KOPT-K1 (cell line): Measurements from ENCODE around the gene CBFA2T3.
"Not testable (repeated sequence)": the region's sequence is repeated elsewhere in the genome, so short reads cannot be mapped to it uniquely, and the experiment has no call there.

Experiments used
- H3K27ac ChIP-seq: fragments of 200-600 bp; sonication (generic); 2 replicates; pipeline ENCODE4 v1.5.1; 2016; ENCODE audit warnings: antibody characterized with exemption, mild to moderate bottlenecking, low read depth, low read length; ENCODE audit not compliant: poor library complexity, severe bottlenecking
- H3K36me3 ChIP-seq: fragments of 200-600 bp; sonication (generic); 2 replicates; pipeline ENCODE4 v1.5.1; 2017; ENCODE audit warnings: antibody characterized with exemption, mild to moderate bottlenecking, low read length, moderate library complexity; ENCODE audit not compliant: insufficient read depth
- H3K9me3 ChIP-seq: fragments of 200-600 bp; sonication (generic); 2 replicates; pipeline ENCODE4 v1.5.1; 2017; ENCODE audit warnings: antibody characterized with exemption, low read length, mild to moderate bottlenecking; ENCODE audit not compliant: insufficient read depth, poor library complexity, severe bottlenecking

Gene CBFA2T3

DNA sequence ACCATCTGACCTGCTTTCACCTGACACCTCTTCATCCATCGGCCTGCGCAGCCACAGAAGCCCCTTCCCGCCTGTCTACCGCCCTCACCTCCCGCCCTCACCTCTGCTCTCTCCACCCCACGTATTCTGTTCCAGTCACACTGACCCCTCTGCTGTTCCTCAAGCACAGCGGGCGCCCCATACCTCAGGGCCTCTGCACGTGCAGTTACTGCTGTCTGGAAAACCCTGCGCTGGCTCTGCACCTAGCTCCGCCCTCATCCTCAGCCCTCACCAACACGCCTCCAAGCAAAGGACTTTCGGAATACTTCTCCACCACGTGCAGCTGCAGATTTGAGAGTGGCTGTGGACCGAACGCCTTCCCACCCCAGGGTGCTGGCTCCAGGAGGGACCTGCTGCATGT lies 85.9 kb downstream of the CBFA2T3 start:
- Histone ChIP-seq H3K27ac (no peak overlapping the region), H3K9me3 (peaks cover 5% of the 10 kb centered on the region), H3K36me3 (peaks cover 93% of the 10 kb centered on the region)

- not testable (repeated sequence) for H3K9me3 ChIP-seq, H3K27ac ChIP-seq
- peaks cover 93% of the 10 kb centered on the region for H3K36me3 ChIP-seq
These were observed 87.2 kb downstream of the CBFA2T3 start for GRCh38 chr16:88889702-88890352.

DNA sequence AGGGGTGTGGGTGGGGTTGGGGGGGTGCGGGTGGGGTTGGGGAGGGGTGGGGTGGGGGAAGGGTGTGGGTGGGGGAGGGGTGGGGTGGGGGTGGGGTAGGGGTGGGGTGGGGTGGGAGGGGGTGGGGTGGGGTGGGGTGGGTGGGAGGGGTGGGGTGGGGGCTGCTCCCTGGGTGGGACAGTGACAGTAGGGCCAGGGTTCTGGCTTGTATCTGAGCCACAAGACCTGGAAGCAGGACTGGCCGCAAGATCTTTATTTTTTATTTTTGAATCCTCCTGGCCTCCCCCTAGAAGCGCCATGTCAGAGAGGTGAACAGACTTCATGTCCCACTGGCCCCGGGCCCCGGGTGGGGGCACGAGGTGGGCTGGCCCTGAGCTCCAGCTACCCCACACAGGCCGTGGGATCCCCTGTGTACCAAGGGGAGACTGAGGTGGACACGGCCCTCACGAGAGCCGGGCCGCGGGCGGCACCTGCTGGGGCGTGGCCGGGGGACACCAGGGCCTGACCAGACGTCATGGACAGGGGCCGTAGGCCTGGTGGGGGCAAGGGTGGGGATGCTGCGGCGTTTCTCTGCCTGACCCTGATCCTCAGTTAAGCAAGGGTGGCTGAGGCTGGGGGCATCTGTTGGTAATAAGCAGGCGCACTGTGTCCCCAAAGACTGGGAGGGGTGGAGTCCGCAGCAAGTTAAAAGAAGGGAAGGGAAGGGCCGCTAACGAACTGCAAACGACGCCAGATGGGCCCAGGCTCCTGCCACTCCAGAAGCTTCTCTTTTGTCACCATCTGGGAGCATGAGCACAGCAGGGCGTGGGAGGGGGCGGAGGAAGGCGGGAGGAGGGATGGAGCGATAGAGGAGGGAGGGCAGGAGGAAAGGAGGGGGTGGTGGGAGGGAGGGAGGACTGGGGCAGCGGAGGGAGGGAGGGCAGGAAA lies 88.3 kb downstream of the CBFA2T3 start:
- H3K36me3 ChIP-seq, result peaks cover 96% of the 10 kb centered on the region
- H3K27ac ChIP-seq, result no peak overlapping the region

GRCh38 chr16:88888057-88888456 lies 89.0 kb downstream of the CBFA2T3 start:
- H3K27ac ChIP-seq, result no peak overlapping the region
- peaks cover 5% of the 10 kb centered on the region for H3K9me3 ChIP-seq
- H3K36me3 ChIP-seq, result peaks cover 96% of the 10 kb centered on the region

More for the DNA sequence above, 88.3 kb downstream of the CBFA2T3 start:
- H3K9me3 ChIP-seq, result peaks cover 5% of the 10 kb centered on the region

GRCh38 chr16:88886845-88887521 lies 90.0 kb downstream of the CBFA2T3 start:
- H3K36me3 ChIP-seq, result peaks cover 96% of the 10 kb centered on the region
- H3K27ac ChIP-seq, result no peak overlapping the region
- peaks cover 5% of the 10 kb centered on the region for H3K9me3 ChIP-seq

DNA sequence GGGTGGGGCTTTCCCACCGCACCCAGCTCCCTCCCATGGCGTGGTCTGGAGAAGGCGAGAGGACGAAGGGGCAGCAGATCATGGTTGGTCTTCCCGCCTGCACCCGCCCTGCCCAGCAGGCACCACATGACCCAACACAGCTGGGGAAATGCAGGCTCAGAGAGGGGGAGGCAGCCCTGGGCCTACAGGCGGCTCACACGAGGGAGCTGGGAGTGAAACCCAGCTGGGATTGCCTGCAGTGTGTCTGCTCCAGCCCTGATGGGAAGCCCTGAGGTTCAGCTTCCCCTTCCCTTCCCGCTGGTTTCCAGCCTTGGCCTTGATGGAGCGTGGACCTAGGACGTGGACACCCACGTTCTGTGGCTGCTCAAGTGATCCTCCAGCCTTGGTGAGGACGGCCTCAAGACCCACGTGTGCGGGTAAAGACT lies 90.6 kb downstream of the CBFA2T3 start:
- peaks cover 96% of the 10 kb centered on the region for H3K36me3 ChIP-seq

GRCh38 chr16:88885693-88886280 lies 91.2 kb downstream of the CBFA2T3 start:
- Histone ChIP-seq H3K27ac (no peak overlapping the region), H3K36me3 (peaks cover 96% of the 10 kb centered on the region), H3K9me3 (no peaks in the 10 kb centered on the region)

More for the DNA sequence above, 90.6 kb downstream of the CBFA2T3 start:
- Histone ChIP-seq H3K27ac (no peak overlapping the region), H3K9me3 (peaks cover 5% of the 10 kb centered on the region)

GRCh38 chr16:88884569-88885271 lies 92.3 kb downstream of the CBFA2T3 start:
- H3K27ac ChIP-seq, result no peak overlapping the region
- no peaks in the 10 kb centered on the region for H3K9me3 ChIP-seq
- peaks cover 96% of the 10 kb centered on the region for H3K36me3 ChIP-seq

DNA sequence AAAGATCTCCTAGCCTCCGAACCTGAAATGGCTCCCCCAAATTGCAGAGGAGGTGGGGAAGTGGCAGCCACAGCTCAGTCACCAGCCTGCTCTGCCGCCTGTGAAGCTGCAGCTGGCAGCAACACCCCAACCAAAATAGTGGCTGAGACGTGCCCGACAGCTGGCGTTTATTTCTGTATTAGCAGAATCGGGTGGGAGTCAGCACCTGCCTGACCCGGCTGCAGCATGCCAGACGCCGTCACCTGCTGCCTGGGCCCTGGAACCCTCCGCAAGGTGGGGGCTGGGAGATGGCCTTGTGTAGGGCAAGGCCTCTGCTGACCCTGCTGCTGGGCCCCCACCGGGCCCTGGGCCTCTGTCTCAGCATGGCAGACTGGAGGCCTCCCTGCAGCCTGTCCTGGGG lies 93.1 kb downstream of the CBFA2T3 start:
- H3K36me3 ChIP-seq, result peaks cover 97% of the 10 kb centered on the region
- no peaks in the 10 kb centered on the region for H3K9me3 ChIP-seq
- no peak overlapping the region for H3K27ac ChIP-seq

GRCh38 chr16:88883117-88883895 lies 93.7 kb downstream of the CBFA2T3 start:
- H3K36me3 ChIP-seq, result peaks cover 99% of the 10 kb centered on the region
- no peaks in the 10 kb centered on the region for H3K9me3 ChIP-seq
- H3K27ac ChIP-seq, result no peak overlapping the region

DNA sequence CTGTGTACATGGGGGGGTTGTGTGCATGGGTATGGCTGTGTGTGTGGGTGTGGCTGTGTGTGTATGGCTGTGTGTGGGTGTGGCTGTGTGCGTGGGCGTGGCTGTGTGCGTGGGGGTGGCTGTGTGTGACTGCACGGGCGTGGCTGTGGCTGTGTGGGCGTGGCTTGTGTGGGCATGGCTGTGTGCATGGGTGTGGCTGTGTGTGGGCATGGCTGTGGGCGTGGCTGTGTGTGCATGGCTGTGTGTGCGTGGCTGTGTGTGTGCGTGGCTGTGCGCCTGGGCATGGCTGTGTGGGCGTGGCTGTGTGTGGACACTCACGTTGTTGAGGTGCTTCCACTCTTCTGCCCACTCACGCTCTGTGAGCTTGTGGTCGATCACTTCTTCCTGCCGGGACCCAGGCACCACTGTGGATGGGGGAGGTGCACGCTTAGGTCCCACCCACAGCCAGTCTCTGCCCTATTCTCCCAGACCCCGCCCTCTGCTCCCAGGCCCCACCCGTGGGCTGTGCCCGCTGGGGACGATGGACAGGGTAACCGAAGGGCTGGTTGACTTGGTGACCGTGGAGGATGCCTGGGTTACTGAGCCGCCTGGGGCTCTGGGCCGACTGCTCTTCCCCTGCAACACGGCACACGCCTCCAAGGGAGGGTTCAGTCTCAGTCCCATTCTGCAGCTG lies 94.5 kb downstream of the CBFA2T3 start:
- Histone ChIP-seq H3K36me3 (peaks cover 100% of the 10 kb centered on the region), H3K9me3 (no peaks in the 10 kb centered on the region), H3K27ac (no peak overlapping the region)

DNA sequence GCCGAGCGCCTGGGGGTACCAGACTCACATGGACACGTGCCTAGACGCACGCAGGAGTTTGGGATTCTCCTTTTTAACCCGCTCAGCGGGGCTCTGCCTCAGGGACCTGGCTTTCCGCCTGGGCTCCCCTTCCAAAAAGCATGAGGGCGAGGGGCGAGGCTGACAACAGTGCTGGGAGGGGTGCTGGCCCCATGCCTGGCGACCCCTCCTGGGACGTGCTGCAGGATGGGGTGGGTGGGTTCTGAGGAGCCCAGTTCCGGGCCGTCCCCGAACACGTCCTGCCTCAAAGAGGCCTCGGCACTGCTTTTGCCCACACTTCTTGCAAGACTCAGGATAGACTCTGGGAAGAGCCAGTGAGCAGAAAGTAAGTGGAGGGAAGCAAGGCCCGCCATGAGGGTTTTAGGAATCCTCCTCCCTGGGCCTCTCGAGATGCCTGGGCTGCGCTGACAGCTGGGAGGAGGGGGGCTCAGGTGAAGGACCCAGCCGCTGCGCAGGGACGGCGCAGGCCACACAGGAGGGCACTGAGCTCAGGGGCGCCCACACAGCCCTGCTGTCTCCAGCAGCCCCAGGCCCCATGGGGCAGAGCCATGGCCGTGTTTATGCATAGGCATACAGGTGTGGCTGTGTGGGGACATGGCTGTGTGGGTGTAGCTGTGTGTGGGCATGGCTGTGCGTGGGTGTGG lies 95.2 kb downstream of the CBFA2T3 start:
- Histone ChIP-seq H3K36me3 (peaks cover 100% of the 10 kb centered on the region), H3K27ac (no peak overlapping the region), H3K9me3 (no peaks in the 10 kb centered on the region)

DNA sequence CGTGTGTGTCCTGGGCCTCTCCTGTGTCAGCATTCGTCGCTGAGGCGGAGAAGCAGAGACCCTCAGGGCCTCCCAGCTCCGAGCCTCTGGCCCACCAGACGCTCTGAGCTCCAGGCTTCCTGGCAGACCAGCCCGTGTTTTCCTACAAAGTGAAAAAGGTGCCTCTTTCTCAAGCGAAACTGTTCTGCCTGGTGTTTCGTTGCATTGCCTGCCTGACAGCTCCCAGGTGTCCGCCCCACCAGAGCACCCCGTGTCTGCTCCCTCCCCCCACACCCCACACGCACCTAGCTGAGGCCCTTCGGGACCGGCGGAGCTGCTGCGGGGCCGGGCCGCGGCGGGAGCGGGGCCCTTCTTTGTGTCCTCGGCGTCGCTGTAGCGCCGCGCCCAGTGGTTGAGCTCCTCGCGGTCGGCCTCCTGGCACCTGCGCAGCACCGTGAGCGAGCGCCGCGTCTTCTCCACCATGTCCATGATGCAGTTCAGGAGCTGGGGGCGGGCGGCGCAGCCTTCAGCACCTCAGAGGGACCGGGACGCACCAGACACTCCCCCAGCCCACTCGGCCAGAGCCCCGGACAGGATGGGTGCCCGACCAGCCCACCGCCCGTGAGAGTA lies 95.9 kb downstream of the CBFA2T3 start:
- Histone ChIP-seq H3K9me3 (no peaks in the 10 kb centered on the region), H3K36me3 (peaks cover 100% of the 10 kb centered on the region), H3K27ac (no peak overlapping the region)
